Embryonic facial prominence (tissue), 1 donor: ENCODE measurements around the gene TCF25.
"Not testable (repeated sequence)": the region's sequence is repeated elsewhere in the genome, so short reads cannot be mapped to it uniquely, and the experiment has no call there.

ENCODE experiments used
- DNase-seq: peaks from one replicate; pipeline ENCODE4 v3.0.0-alpha.2; 2016; ENCODE audit errors: extremely low spot score

TCF25 gene

GRCh38 chr16:89903908-89904515 lies 30.6 kb downstream of the TCF25 start:
- DNase-seq = no peak

- no peak for DNase-seq
Measured at GRCh38 chr16:89904606-89905510, 31.5 kb downstream of the TCF25 start.

- no peak for DNase-seq
Measured at GRCh38 chr16:89905511-89906139, 32.2 kb downstream of the TCF25 start.

GRCh38 chr16:89906140-89907025 lies 33.0 kb downstream of the TCF25 start:
- DNase-seq = no peak

GRCh38 chr16:89907055-89907814 lies 33.8 kb downstream of the TCF25 start:
- DNase-seq = no peak

- no peak for DNase-seq
Measured at GRCh38 chr16:89908236-89908635, 34.8 kb downstream of the TCF25 start.

GRCh38 chr16:89909777-89910716 lies 36.7 kb downstream of the TCF25 start:
- DNase-seq = no peak

- no peak for DNase-seq
Measured at GRCh38 chr16:89910717-89911354, 37.4 kb downstream of the TCF25 start.

- DNase-seq = no peak
Measured at GRCh38 chr16:89911375-89911774, 38.0 kb downstream of the TCF25 start.

GRCh38 chr16:89912143-89912542 lies 38.8 kb downstream of the TCF25 start:
- DNase-seq = no peak

GRCh38 chr16:89912627-89913026 lies 39.2 kb downstream of the TCF25 start:
- DNase-seq = no peak

- DNase-seq = no peak
Measured at GRCh38 chr16:89913408-89914387, 40.3 kb downstream of the TCF25 start.

- DNase-seq = not testable (repeated sequence)
Measured at GRCh38 chr16:89914642-89915285, 41.4 kb downstream of the TCF25 start.

GRCh38 chr16:89915303-89916232 lies 42.2 kb downstream of the TCF25 start:
- DNase-seq = no peak

- DNase-seq = no peak
Measured at GRCh38 chr16:89917773-89918452, 44.5 kb downstream of the TCF25 start.
